Loucy (cell line): ENCODE results near the gene NR2C1.

ENCODE experiments used
- EZH2phosphoT487 ChIP-seq: fragments of 200-600 bp; IDR thresholded peaks from 2 replicates; pipeline ENCODE4 v1.6.1; 2018; ENCODE audit warnings: antibody characterized with exemption, mild to moderate bottlenecking, moderate library complexity, borderline replicate concordance
- TF ChIP-seq, protein P1 (sequence below): fragments of 200-600 bp; sonication (generic); conservative IDR thresholded peaks from 2 replicates; pipeline ENCODE4 v1.5.1; 2014; ENCODE audit warnings: mild to moderate bottlenecking, antibody characterized with exemption, low read length

DNA sequence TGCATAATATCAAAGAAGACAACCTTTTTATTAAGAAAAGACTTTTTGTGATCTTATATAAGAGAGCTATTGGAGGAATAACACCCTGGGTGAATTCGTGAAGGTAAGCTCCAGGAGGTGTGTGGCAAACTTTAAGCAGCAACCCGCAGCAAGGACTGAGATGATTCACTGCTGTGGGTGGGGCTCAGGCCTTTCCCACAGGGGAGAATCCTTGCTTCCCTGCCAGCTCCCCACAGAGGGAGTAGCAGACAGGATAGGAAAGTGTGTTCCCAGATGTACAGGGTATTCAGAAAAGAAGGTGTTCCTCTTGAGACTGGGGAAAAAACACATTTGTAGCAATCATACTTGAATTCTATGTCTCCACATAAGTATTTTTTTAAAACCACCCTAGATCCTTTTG is 79.1 kb downstream of the NR2C1 start:
- TF ChIP-seq, protein P1, sequence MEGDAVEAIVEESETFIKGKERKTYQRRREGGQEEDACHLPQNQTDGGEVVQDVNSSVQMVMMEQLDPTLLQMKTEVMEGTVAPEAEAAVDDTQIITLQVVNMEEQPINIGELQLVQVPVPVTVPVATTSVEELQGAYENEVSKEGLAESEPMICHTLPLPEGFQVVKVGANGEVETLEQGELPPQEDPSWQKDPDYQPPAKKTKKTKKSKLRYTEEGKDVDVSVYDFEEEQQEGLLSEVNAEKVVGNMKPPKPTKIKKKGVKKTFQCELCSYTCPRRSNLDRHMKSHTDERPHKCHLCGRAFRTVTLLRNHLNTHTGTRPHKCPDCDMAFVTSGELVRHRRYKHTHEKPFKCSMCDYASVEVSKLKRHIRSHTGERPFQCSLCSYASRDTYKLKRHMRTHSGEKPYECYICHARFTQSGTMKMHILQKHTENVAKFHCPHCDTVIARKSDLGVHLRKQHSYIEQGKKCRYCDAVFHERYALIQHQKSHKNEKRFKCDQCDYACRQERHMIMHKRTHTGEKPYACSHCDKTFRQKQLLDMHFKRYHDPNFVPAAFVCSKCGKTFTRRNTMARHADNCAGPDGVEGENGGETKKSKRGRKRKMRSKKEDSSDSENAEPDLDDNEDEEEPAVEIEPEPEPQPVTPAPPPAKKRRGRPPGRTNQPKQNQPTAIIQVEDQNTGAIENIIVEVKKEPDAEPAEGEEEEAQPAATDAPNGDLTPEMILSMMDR: no peak
- no peak for TF ChIP-seq EZH2phosphoT487
